GM21576 (cell line): Measurements from ENCODE around the gene CAPN12.

Source experiments
- ATAC-seq: cut with Tn5 transposase; IDR thresholded peaks from one replicate; pipeline ENCODE4 v1.9.1; 2021; ENCODE audit warnings: mild to moderate bottlenecking, moderate library complexity; ENCODE audit not compliant: unreplicated experiment

Gene CAPN12

GRCh38 chr19:38737921-38738737 lies 6.1 kb downstream of the CAPN12 start:
- ATAC-seq, result no peak

GRCh38 chr19:38737281-38737865 lies 6.9 kb downstream of the CAPN12 start:
- no peak for ATAC-seq

DNA sequence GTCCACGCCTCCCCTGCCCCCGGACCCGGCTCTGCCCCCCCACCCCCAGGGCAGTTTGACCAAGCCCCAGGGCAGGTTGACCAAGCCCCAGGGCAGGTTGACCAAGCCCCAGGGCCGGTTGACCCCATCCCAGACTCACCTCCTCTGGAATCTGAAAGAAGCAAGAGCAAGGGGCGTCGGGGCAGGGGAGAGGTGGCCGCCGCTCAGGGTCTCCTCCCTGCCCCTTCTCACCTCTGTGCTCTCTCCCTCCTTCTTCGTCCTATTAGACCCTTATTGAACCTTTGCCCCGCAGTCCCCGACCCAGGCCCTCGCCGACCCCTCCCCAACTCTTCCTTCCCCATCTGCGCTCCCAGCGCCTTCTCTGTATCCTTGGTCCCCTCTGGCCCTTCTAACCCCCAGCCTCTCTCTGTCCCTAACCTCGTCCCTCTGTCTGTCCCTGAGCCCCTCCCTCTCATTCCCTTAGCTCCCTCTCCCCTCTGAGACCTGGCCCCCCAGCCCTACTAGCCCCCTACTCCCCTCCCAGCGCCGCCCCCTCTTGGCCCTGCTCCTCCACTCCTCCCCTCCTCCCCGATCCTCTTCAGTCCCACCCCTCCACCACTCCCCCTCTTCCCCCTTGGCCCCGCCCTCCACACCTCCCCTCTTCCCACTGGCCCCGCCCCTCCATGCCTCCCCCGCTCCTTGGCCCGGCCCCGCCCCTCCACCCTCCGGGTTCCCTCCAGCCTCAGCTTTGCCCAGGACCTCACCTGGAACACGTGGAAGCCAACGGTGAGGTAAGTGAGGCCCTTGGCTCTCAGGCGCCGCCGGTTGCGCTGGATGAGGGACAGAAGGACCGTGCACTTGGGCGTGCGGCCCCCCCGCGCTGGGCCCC lies 7.6 kb downstream of the CAPN12 start:
- no peak for ATAC-seq

GRCh38 chr19:38736036-38736412 lies 8.2 kb downstream of the CAPN12 start:
- no peak for ATAC-seq

DNA sequence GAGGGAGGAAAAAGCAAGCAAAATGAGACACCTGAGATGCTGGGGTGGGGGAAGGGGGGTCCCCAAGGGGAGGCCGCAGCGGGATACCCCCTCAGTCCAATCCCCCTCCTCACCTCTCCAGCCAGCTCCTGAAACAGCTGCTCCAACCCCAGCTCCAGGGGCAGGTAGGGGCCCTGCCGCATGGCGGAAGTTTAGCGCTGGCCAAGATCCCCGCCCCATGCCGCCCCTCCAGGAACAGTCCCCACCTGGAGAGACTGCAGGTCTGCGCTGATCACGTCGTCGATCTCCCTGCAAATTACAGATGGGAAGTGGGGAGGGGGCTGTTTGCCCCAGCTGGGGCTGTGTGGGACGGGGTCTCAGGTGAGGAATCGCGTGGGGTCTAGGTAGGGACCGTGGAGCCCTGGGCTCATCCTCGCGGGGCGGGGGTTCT lies 9.0 kb downstream of the CAPN12 start:
- ATAC-seq, result no peak

DNA sequence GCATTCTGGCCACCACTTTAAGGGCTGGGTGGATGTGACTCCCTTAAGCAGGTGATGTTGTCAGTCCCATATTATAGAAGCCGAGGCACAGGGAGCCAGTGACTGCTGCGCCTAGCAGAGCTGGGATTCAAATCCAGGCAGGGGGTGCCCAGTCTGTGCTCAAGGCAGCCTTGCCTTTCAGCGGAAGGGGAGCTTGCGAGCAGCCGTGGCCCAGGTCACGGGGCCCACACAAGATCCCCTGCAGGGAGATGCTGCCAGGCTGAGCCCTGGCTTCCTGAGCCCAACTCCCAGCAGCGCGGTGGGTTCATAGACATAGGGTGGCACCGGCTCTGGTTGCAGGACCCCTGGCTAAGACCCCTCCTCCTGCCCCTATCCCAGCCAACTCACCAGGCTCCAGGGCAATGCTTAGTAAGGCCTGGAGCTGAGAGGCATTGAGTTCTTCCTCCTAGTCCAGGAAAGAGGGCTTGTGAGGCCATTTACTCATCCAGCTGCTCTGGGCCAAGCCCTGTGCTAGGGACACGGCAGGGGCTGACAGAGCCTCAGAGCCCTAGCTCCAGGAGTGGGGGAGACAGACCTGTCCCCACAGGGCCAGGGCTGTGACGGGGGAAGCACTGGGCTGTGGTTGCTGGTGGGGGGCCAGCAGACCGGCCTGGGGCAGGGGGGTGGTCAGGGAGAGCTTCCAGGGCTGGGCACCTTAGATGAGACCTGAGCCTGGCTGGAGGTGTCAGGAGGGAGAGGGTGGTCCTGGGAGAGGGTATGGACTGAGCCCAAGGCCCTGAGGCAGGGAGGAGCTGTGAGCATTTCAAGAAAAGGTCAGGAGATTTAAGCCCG lies 9.6 kb downstream of the CAPN12 start:
- no peak for ATAC-seq

- ATAC-seq, result no peak
Observed at GRCh38 chr19:38734176-38734425, 10.2 kb downstream of the CAPN12 start.

- no peak for ATAC-seq
Observed at GRCh38 chr19:38733493-38734175, 10.6 kb downstream of the CAPN12 start.

DNA sequence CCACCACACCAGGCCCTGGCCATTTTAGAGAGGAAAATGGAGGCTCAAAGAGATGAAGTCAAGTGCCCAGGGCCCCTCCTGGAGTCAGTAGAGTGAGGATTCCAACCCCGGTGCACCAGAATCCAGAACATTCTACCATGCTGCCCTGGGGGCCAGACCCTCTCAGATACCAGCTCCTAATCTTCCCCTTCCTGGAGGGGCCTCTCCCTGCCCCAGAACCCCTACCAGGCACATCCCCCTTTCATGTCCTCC lies 11.1 kb downstream of the CAPN12 start:
- no peak for ATAC-seq

DNA sequence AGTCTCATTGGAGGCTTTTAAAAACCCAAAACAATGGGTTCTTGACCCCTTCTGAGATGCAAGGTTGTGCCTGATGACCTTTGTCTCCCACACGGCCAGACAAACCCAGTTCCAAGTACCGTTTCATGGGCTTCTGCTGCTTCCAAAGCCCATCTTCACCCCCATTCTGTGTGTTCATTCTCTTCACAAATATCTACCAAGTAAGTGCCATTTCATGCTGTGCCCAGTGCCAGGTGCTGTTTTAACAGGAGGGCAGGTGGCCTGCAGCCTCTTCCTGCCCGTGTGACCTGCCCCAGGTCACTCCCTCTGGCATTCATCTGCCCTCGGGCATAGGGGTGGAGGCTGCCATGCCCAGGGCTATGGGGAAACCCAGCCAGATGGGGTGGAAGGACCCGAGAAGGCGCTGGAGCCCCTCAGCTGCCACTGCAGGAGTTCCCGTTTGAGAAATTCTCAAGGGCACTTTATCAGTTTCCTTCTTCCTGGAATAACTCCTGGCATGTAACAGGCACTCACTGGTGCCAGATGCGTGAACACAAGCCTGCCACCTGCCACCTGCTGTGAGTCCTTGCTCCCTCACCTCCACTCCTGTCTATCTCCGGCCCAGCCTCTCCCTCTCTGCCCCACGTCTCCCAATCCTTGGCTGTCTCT lies 12.5 kb downstream of the CAPN12 start:
- no peak for ATAC-seq

- ATAC-seq, result no peak
Observed at GRCh38 chr19:38730731-38731589, 13.3 kb downstream of the CAPN12 start.

GRCh38 chr19:38730470-38730730 lies 13.9 kb downstream of the CAPN12 start:
- no peak for ATAC-seq

DNA sequence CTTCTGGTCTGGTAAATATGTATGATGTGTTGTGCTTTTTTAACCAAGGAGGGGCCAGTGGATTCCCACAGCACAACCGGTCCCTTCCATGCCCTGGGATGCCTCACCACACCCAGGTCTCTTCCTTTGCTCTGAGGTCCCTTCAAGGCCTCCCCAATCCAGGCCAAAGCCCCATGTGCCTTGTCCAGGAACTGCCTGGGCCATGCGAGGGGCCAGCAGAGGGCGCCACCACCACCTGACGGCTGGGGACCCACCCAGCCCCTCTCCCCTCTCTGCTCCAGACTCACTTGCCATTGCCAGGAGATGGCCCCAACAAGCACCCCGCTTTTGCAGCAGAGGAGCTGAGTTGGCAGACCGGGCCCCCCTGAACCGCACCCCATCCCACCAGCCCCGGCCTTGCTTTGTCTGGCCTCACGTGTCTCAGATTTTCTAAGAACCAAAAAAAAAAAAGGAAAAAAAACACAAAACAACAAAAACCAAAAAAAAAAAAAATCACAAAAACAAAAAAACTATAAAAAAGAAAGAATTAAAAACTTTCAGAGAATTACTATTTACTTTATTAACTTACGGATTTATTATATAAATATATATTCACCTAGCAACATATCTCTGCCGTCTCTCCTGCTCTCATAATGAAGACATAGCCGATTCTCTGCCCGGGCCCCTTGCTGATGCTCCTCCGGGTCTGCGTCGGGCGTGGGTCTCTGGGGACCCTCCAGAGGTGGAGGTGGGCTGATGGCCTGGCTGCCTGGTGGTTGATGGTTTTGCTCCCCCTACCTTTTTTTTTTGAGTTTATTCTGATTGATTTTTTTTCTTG lies 14.4 kb downstream of the CAPN12 start:
- no peak for ATAC-seq

DNA sequence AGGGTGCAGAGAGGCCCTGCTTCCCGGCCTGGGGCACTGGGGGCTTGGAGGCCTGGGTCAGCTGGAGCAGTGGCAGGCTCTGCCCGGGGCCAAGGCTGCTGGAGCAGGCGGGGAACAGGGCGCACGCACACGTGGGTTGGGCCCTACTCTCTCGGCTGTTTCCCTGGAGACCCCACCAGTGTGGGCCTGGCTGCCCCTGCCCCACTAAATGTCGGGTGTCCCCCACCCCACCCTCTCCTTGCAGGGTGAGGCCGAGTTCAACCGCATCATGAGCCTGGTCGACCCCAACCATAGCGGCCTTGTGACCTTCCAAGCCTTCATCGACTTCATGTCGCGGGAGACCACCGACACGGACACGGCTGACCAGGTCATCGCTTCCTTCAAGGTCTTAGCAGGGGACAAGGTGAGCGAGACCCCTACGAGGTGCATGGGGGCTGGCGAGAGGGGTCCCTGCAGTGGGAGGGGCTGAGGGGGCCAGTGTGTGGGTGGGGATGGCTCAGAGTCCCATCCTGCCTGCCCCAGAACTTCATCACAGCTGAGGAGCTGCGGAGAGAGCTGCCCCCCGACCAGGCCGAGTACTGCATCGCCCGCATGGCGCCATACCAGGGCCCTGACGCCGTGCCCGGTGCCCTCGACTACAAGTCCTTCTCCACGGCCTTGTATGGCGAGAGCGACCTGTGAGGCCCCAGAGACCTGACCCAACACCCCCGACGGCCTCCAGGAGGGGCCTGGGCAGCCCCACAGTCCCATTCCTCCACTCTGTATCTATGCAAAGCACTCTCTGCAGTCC lies 15.3 kb downstream of the CAPN12 start:
- no peak for ATAC-seq

DNA sequence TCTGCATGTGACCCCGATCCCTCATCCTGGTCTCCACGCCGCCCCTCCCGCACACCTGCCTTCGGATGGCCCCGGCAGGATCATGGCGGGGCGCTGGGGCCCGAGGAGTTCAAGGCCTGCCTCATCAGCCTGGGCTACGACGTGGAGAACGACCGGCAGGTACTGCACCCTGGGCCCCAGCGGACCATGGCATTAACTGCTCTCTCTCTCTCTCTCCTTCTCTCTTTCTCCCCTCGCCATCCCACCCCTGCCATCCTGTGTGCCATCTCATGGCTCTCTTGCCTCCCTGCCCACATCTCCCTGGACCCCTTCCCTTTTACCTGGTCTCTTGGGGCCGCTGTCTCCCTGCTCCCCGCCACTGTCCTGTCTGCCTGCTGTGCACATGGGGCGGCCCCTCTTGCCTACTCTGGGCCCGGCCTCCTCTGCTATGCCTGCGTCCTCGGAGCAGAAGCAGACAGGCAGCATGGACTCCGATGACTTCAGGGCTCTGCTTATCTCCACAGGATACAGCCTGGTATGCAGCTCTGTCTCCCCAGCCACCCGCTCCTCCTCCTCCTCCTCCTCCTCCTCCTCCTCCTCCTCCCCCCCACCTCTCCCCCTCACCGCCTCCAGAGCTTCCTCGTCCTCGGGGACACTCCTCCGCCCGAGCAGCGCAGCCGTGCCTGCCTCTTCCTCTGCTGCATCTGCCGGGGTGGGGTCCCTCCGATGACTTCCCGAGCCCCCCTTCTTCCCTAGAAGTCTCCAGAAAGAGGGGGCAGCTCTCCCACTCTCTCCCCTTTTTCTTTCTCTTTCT lies 16.2 kb downstream of the CAPN12 start:
- ATAC-seq, result no peak

DNA sequence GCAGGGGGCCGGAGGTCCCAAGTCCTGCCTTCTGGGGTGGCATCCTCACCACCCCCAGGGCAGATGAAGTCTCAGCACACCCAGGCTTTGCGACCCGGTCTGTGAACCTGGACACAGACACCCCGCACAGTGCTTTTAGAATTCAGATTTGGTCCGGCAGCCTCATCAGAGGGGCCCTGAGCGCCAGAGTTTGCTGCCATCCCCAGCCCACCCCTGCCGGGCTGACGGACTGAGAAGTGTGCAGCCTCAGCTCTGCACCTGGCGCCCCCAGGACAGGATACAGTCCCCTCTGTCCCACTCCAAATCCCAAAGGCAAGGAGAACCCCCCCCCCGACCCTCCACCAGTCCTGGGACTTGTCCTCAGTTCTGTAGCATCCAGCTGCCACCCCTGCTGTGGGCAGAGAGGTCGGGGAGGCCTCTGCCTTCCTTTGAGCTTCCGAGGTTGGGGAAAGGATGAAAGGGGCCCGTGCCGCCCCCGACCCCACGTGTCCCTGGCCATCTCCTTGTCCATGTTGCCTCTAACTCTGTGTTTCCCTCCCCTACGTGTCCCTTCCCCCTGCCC lies 16.9 kb downstream of the CAPN12 start:
- no peak for ATAC-seq

DNA sequence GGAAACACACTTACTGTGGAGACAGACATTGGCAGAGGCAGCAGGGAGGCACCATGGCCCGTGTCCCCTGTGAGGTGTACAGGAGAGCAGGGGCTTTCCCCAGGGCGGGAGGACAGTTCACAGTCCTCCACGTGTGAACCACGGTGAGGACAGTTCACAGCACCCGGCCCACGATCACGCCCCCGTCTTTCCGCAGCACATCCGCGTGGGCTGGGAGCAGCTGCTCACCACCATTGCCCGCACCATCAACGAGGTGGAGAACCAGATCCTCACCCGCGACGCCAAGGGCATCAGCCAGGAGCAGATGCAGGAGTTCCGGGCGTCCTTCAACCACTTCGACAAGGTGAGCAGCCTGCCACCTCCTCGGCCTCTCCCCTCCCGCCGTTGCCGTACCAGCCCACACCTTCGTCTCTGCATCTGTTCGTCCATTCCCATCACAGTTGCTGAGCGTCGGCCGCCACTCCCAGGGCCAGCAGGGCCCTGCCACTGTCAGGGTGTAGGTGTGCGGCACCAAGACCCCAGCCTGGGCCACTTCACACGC lies 17.4 kb downstream of the CAPN12 start:
- ATAC-seq, result no peak
